GM12873 (cell line): ENCODE measurements around the gene FGG.

Experiments used
- CTCF ChIP-seq: IDR thresholded peaks from 2 replicates; pipeline ENCODE4 v1.5.1; 2012; ENCODE audit warnings: low read depth, mild to moderate bottlenecking, moderate library complexity, low read length, control low read depth; ENCODE audit not compliant: insufficient read depth; ENCODE audit errors: missing control alignments

The FGG gene

GRCh38 chr4:154582723-154583122 lies 29.7 kb downstream of the FGG start:
- TF ChIP-seq CTCF, result no peak

- no peak for TF ChIP-seq CTCF
Observed at GRCh38 chr4:154579927-154580326, 32.5 kb downstream of the FGG start.

DNA sequence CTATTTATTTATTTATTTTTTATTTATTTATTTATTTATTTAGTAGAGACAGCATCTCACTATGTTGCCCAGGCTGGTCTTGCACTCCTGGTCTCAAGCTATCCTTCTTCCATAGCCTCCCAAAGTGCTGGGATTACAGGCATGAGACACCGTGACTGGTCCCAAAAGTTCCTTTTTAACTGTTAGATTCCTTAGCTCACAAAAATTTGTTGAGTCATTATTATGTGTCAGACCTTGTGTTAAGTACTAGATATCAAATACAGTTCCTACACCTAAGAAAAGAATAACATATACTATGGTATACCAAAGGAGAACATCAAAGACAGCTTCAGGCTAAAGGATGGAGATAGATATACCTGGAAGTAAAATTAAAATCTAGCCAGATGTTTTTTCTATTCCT lies 33.5 kb downstream of the FGG start:
- TF ChIP-seq CTCF, result no peak

GRCh38 chr4:154577324-154577723 lies 35.1 kb downstream of the FGG start:
- TF ChIP-seq CTCF, result no peak

DNA sequence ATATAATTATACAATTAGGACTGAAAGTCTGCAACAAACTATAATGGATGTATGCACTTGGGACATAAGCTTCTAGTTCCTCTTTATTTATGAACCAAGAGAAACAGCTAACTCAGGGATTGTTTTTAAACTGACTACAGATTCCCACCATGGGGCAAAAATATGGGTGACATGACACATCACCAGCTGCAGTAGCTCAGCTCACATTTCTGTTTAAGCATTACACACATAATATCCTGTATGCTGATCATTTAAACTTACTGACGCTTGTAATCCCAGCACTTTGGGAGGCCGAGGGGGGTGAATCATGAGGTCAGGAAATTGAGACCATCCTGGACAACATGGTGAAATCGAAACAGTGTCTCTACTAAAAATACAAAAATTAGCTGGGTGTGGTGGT lies 38.1 kb downstream of the FGG start:
- no peak for TF ChIP-seq CTCF

DNA sequence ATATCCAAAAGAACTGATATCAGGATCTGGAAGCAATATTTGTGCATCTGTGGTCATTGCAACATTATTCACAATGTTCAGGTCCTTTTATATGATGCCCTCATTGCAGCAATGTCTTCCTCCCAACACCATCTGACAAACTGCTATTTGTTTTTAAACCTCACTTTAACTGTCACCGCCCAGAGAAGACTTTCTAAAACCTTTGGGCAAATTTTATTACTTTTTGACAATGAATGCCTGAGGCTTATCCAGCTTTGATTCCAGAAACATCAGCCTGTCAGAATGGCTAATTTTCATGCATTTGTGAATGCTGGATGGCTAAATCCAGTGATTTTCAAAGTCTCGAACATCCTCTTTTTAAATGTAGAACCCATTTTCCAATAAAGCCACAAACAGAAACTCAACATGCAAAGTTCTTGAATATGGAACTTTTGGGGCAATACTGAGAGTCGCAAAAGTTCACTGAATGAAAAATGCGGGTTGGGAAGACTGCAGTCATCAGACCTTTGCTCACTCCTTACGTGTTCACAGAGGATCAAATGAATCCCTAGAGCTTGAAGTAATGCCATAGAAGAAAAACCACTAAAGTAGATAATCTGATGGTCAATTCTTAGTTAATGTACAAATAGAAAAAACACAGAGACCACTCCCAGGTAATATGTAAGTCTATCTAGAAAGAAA lies 39.1 kb downstream of the FGG start:
- TF ChIP-seq CTCF, result no peak

- no peak for TF ChIP-seq CTCF
Observed at GRCh38 chr4:154569584-154569983, 42.9 kb downstream of the FGG start.
